HCT116 (cell line): ENCODE results near the gene RYR2. TPM values are rescaled to one million over a fixed set of nuclear protein-coding genes. Genes with fewer than 3 reads are reported as not detected.

ENCODE experiments used
- ATAC-seq: fragments of 200-7000 bp; cut with Tn5 transposase; 2 replicates; pipeline ENCODE4 v1.9.1; 2020; ENCODE audit warnings: mild to moderate bottlenecking, moderate library complexity
- BruUV-seq: library from RNA; stranded (reverse); fragments of 400-500 nt; replicated peaks from 2 replicates; lab custom pipeline; 2021; lab: Mats Ljungman, UMichigan
- CTCF ChIA-PET: fragments of 300-600 bp; sonication (Branson Sonifier 250); formaldehyde crosslinking; loops from one replicate; lab custom pipeline; 2021; ENCODE audit warnings: antibody characterized with exemption; lab: Charles Lee
- POLR2A ChIA-PET: fragments of 300-600, 350-600 bp; sonication (Branson Sonifier 250); formaldehyde crosslinking; loops from one replicate; lab custom pipeline; 2021; ENCODE audit warnings: antibody characterized with exemption; lab: Charles Lee
- RAD21 ChIA-PET, 2 experiments: fragments of 300-600 bp; sonication (Branson Sonifier 250); formaldehyde crosslinking; loops; one replicate each; lab custom pipeline; 2023; ENCODE audit warnings: low total read pairs in 2 of 2; ENCODE audit not compliant: uncharacterized antibody in 2 of 2, unreplicated experiment in 2 of 2, low non-redundant PET in 1 of 2; lab: Charles Lee
- DNase-seq: peaks from one replicate; pipeline ENCODE4 v3.0.0-alpha.2; 2010; ENCODE audit warnings: low read depth, low spot score
- H2AFZ ChIP-seq: fragments of 200-600 bp; shearing (Covaris generic), sonication (generic); 2 replicates; pipeline ENCODE4 v1.6.1; 2017; ENCODE audit warnings: low read depth, mixed run types, mixed read lengths, antibody characterized with exemption, low read length; ENCODE audit not compliant: poor library complexity, severe bottlenecking
- H3K27ac ChIP-seq: 2 replicates; pipeline ENCODE4 v1.5.1; 2012; ENCODE audit warnings: low read depth, low read length
- H3K27me3 ChIP-seq: fragments of 200-600 bp; sonication (generic); 2 replicates; pipeline ENCODE4 v1.6.1; 2016; ENCODE audit warnings: mixed run types, low read length, mixed read lengths; ENCODE audit not compliant: insufficient read depth
- H3K36me3 ChIP-seq, 2 experiments: fragments of 200-500 bp in 1 of 2; fragments of 200-600 bp in 1 of 2; sonication (Bioruptor generic) in 1 of 2; sonication (generic) in 1 of 2; 2 replicates each; pipeline versions ENCODE4 v1.5.1 to v1.6.1; 2014 to 2016; ENCODE audit warnings: low read length in 2 of 2, inconsistent platforms in 1 of 2, mixed read lengths in 1 of 2, mixed run types in 1 of 2; ENCODE audit not compliant: insufficient read depth in 2 of 2, control insufficient read depth in 1 of 2
- H3K4me1 ChIP-seq, 2 experiments: fragments of 200-600 bp in 1 of 2; sonication (generic) in 1 of 2; 2 replicates each; pipeline versions ENCODE4 v1.5.1 to v1.6.1; 2012 to 2017; ENCODE audit warnings: low read length in 2 of 2, inconsistent platforms in 1 of 2, mild to moderate bottlenecking in 1 of 2, mixed read lengths in 1 of 2, mixed run types in 1 of 2, moderate library complexity in 1 of 2; ENCODE audit not compliant: insufficient read depth in 2 of 2, control insufficient read depth in 1 of 2
- H3K4me2 ChIP-seq: fragments of 200-600 bp; sonication (generic); 2 replicates; pipeline ENCODE4 v1.6.1; 2017; ENCODE audit warnings: mixed run types, low read length, mixed read lengths
- H3K4me3 ChIP-seq, 2 experiments: fragments of 200-600 bp in 1 of 2; sonication (generic) in 1 of 2; replicated peaks in 1 of 2; 2 replicates each; pipeline ENCODE4 v1.5.1; 2011 to 2016; ENCODE audit warnings: low read length in 2 of 2, control low read depth in 1 of 2, low read depth in 1 of 2, mild to moderate bottlenecking in 1 of 2, mixed read lengths in 1 of 2, mixed run types in 1 of 2
- H3K79me2 ChIP-seq: fragments of 200-600 bp; sonication (generic); 2 replicates; pipeline ENCODE4 v1.6.1; 2017; ENCODE audit warnings: mild to moderate bottlenecking, mixed run types, low read length, moderate library complexity, mixed read lengths; ENCODE audit not compliant: insufficient read depth
- H3K9ac ChIP-seq: fragments of 200-600 bp; sonication (generic); 2 replicates; pipeline ENCODE4 v1.6.1; 2016; ENCODE audit warnings: low read length, mixed read lengths
- H3K9me2 ChIP-seq: fragments of 200-600 bp; sonication (generic), shearing (Covaris generic); 2 replicates; pipeline ENCODE4 v1.6.1; 2017; ENCODE audit warnings: mixed run types, mild to moderate bottlenecking, moderate library complexity; ENCODE audit not compliant: insufficient read depth
- H3K9me3 ChIP-seq, 2 experiments: fragments of 200-500 bp in 1 of 2; fragments of 200-600 bp in 1 of 2; sonication (Bioruptor generic) in 1 of 2; sonication (generic) in 1 of 2; 2 replicates each; pipeline ENCODE4 v1.6.1; 2014 to 2017; ENCODE audit warnings: low read length in 2 of 2, mixed read lengths in 2 of 2, inconsistent platforms in 1 of 2, low read depth in 1 of 2, mild to moderate bottlenecking in 1 of 2, mixed run types in 1 of 2, moderate library complexity in 1 of 2; ENCODE audit not compliant: control insufficient read depth in 1 of 2, insufficient read depth in 1 of 2
- H4K20me1 ChIP-seq: fragments of 200-600 bp; sonication (generic), shearing (Covaris generic); 2 replicates; pipeline ENCODE4 v1.6.1; 2017; ENCODE audit warnings: mixed run types, mild to moderate bottlenecking, moderate library complexity; ENCODE audit not compliant: insufficient read depth
- ATF3 ChIP-seq: IDR thresholded peaks from 2 replicates; pipeline ENCODE4 v1.6.1; 2012
- CBX3 ChIP-seq: IDR thresholded peaks from 2 replicates; pipeline ENCODE4 v1.6.1; 2012; ENCODE audit warnings: low read depth
- CEBPB ChIP-seq: IDR thresholded peaks from 2 replicates; pipeline ENCODE4 v1.6.1; 2012; ENCODE audit warnings: low read depth
- CTCF ChIP-seq, 3 experiments: fragments of 200-600 bp in 1 of 3; sonication (generic) in 1 of 3; IDR thresholded peaks in 2 of 3; conservative IDR thresholded peaks in 1 of 3; 2 replicates each; pipeline ENCODE4 v1.5.1; 2012 to 2017; ENCODE audit warnings: low read depth in 2 of 3, low read length in 2 of 3, antibody characterized with exemption in 1 of 3, borderline replicate concordance in 1 of 3, control low read depth in 1 of 3, mild to moderate bottlenecking in 1 of 3, mixed read lengths in 1 of 3, mixed run types in 1 of 3, moderate library complexity in 1 of 3; ENCODE audit not compliant: insufficient read depth in 1 of 3
- EGR1 ChIP-seq: IDR thresholded peaks from 2 replicates; pipeline ENCODE4 v1.6.1; 2012; ENCODE audit warnings: low read depth
- ELF1 ChIP-seq: IDR thresholded peaks from 2 replicates; pipeline ENCODE4 v1.6.1; 2012; ENCODE audit warnings: low read depth, borderline replicate concordance
- EZH2 ChIP-seq: fragments of 200-600 bp; sonication (generic); IDR thresholded peaks from 2 replicates; pipeline ENCODE4 v1.6.1; 2017; ENCODE audit warnings: antibody characterized with exemption, mixed run types
- FOSL1 ChIP-seq: IDR thresholded peaks from 2 replicates; pipeline ENCODE4 v1.6.1; 2012; ENCODE audit warnings: low read depth
- JUND ChIP-seq: IDR thresholded peaks from 2 replicates; pipeline ENCODE4 v1.6.1; 2012
- POLR2A ChIP-seq: IDR thresholded peaks from 2 replicates; pipeline ENCODE4 v1.7.0; 2011; ENCODE audit warnings: borderline replicate concordance; ENCODE audit not compliant: insufficient read depth, insufficient read length; ENCODE audit errors: extremely low read depth
- POLR2AphosphoS5 ChIP-seq: IDR thresholded peaks from 2 replicates; pipeline ENCODE4 v1.6.1; 2011; ENCODE audit warnings: mild to moderate bottlenecking, low read depth, low read length, moderate library complexity
- RAD21 ChIP-seq: IDR thresholded peaks from 2 replicates; pipeline ENCODE4 v1.6.1; 2012; ENCODE audit warnings: low read depth, mild to moderate bottlenecking
- REST ChIP-seq: IDR thresholded peaks from 2 replicates; pipeline ENCODE4 v1.6.1; 2012; ENCODE audit warnings: low read depth
- SIN3A ChIP-seq: IDR thresholded peaks from 2 replicates; pipeline ENCODE4 v1.6.1; 2012; ENCODE audit warnings: low read depth
- TCF7L2 ChIP-seq: IDR thresholded peaks from 2 replicates; pipeline ENCODE4 v1.7.0; 2011; ENCODE audit warnings: borderline replicate concordance, inconsistent platforms; ENCODE audit not compliant: insufficient read depth, insufficient read length; ENCODE audit errors: extremely low read depth
- YY1 ChIP-seq: IDR thresholded peaks from 2 replicates; pipeline ENCODE4 v1.6.1; 2011; ENCODE audit warnings: low read length, low read depth, moderate library complexity, mild to moderate bottlenecking; ENCODE audit not compliant: insufficient replicate concordance; ENCODE audit errors: extremely low read depth
- ZBTB33 ChIP-seq: IDR thresholded peaks from 2 replicates; pipeline ENCODE4 v1.6.1; 2011; ENCODE audit warnings: mild to moderate bottlenecking, low read length, moderate library complexity; ENCODE audit not compliant: insufficient replicate concordance; ENCODE audit errors: extremely low read depth
- ZFX ChIP-seq: fragments of 450-650 bp; IDR thresholded peaks from 2 replicates; pipeline ENCODE4 v1.6.1; 2017
- intact Hi-C: fragments of 100-400 bp; cut with micrococcal nuclease; formaldehyde crosslinking; loops from 2 replicates; pipeline ENCODE4 v1.10.0; 2022
- total RNA-seq: library from RNA; stranded (reverse); gene quantifications from one replicate; pipeline ENCODE4 v1.2.1, GENCODE V29; 2021; ENCODE audit not compliant: unreplicated experiment

Gene RYR2
- total RNA-seq, 1 experiment from 2014 or later, result 0.02 TPM

- DNase-seq, result no peak
- BruUV-seq, result no TSS peak
- no peak overlapping the region for H3K9ac ChIP-seq
- no peaks in the 10 kb centered on the region for H3K36me3 ChIP-seq
- TF ChIP-seq POLR2A, result no peak
- no peak for TF ChIP-seq SIN3A
- TF ChIP-seq ZBTB33, result no peak
- TF ChIP-seq EZH2, result no peak
- TF ChIP-seq RAD21, result no peak
- TF ChIP-seq CEBPB, result no peak
- no peak for TF ChIP-seq JUND
- no peak for TF ChIP-seq ATF3
- TF ChIP-seq FOSL1, result no peak
- no peak for TF ChIP-seq POLR2AphosphoS5
- TF ChIP-seq CTCF (IDR thresholded peaks at IDR 0.05 in 2 of 3, conservative IDR thresholded peaks at IDR 0.05 in 1 of 3; ENCODE audit: borderline replicate concordance in 1 of 3, insufficient read depth in 1 of 3, low read depth in 2 of 3, low read length in 2 of 3), result no peak
- no peak for TF ChIP-seq EGR1
- no peak for TF ChIP-seq ZFX
- no peak for TF ChIP-seq CBX3
- no peak for TF ChIP-seq TCF7L2
- TF ChIP-seq ELF1, result no peak
- TF ChIP-seq YY1, result no peak
- no peak for TF ChIP-seq REST
- TF ChIP-seq, all 23 proteins: peak for 0
- ChIA-PET CTCF (no interaction called here), RAD21 (no interaction called here), POLR2A (no interaction called here)
- H3K27me3 ChIP-seq, result no peaks in the 10 kb centered on the region
- no peak overlapping the region for H2AFZ ChIP-seq
- H3K9me3 ChIP-seq, result peaks cover 0 to 3% of the 10 kb centered on the region in 2 experiments; a peak in 2 of 4 replicates
- H3K79me2 ChIP-seq, result no peaks in the 10 kb centered on the region
- H3K9me2 ChIP-seq, result no peaks in the 10 kb centered on the region
- ATAC-seq, result no peak
- no peak overlapping the region for H3K27ac ChIP-seq
- no peak overlapping the region for H3K4me3 ChIP-seq
- no peaks in the 10 kb centered on the region for H4K20me1 ChIP-seq
- H3K4me1 ChIP-seq, result no peaks in the 10 kb centered on the region
- H3K4me2 ChIP-seq, result no peak overlapping the region
- intact Hi-C loops, result no loop called here
Observed at GRCh38 chr1:237877631-237878030, 835.6 kb downstream of the RYR2 start.
